ENCODE data around the gene MIER2.

The MIER2 gene

GRCh38 chr19:335486-336066 lies 9.0 kb downstream of the MIER2 start:
- peaks cover 2 to 40% of the 10 kb centered on the region in 2 donors for H3K9me3 ChIP-seq (replicated peaks in 1 of 2; ENCODE audit: control insufficient read depth in 2 of 2, insufficient read depth in 1 of 2, low read depth in 1 of 2, low read length in 2 of 2)
- DNase-seq (ENCODE audit: low spot score), result no peak
- H3K18ac ChIP-seq (ENCODE audit: low read length), result peak overlapping the region; percentile 57
- no peaks in the 10 kb centered on the region for H3K27me3 ChIP-seq (ENCODE audit: control insufficient read depth in 3 of 3, insufficient read depth in 3 of 3, low read depth in 1 of 3, low read length in 3 of 3)
- no peak overlapping the region for H4K91ac ChIP-seq (ENCODE audit: low read depth, low read length, poor library complexity)
- H3K79me1 ChIP-seq (ENCODE audit: low read depth, low read length), result peaks cover 19% of the 10 kb centered on the region
- H2BK12ac ChIP-seq (ENCODE audit: low read length), result no peak overlapping the region
- no peak overlapping the region for H2BK15ac ChIP-seq (ENCODE audit: low read length)
- H4K8ac ChIP-seq (ENCODE audit: low read depth, low read length), result no peak overlapping the region
- H3K23ac ChIP-seq (ENCODE audit: low read depth, low read length, poor library complexity), result peak overlapping the region; percentile 95
- H3K14ac ChIP-seq (ENCODE audit: low read length), result peak overlapping the region; percentile 75
- H3K4ac ChIP-seq (ENCODE audit: low read length), result no peak overlapping the region
- H3K27ac ChIP-seq (replicated peaks; ENCODE audit: low read length), result no peak overlapping the region
- no peak overlapping the region for H3K4me2 ChIP-seq (ENCODE audit: insufficient read depth, low read length, poor library complexity, severe bottlenecking)
- H2AK5ac ChIP-seq (ENCODE audit: low read depth, low read length), result no peak overlapping the region
- H2AFZ ChIP-seq (ENCODE audit: low read length), result no peak overlapping the region
- peak overlapping the region; percentile 72 for H3K9ac ChIP-seq (ENCODE audit: low read depth, low read length, poor library complexity)
- no CpG with 5 or more reads among the region's 21 CpGs for WGBS, 2 donors (ENCODE audit: extremely low coverage in 2 of 2, insufficient read length in 2 of 2, insufficient replicate concordance in 1 of 2)
- H3K4me3 ChIP-seq (ENCODE audit: low read length in 2 of 2), result no peak overlapping the region
- peaks cover 22 to 64% of the 10 kb centered on the region in 2 donors for H3K36me3 ChIP-seq (replicated peaks in 1 of 2; ENCODE audit: control insufficient read depth in 2 of 2, insufficient read depth in 2 of 2, low read length in 2 of 2)
- no peak overlapping the region for H2BK5ac ChIP-seq (ENCODE audit: low read length)
- peak overlapping the region; percentile 81 for H2BK120ac ChIP-seq (ENCODE audit: low read depth, low read length)
- peaks cover 0 to 2% of the 10 kb centered on the region in 2 donors for H3K4me1 ChIP-seq (ENCODE audit: control insufficient read depth in 2 of 2, insufficient read depth in 1 of 2, low read depth in 1 of 2, low read length in 2 of 2)

DNA sequence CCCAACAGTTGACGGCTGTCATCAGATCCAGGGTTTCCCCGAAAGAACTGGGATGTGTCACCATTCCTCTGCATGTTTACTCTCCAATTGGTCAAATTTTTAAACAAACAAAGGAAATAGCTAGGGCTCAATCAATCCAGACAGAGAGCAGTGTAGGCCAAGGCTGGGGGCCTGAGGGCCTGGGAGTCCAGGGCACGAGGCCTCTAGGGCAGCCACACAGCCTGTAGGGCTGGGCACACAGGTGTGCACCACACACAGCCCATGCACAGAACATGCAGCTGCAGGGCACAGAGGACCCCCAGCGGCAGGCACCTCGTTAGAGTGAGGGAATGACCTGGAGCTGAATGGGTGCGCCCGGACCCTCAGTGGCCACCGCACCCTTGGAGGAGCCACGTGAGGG lies 9.5 kb downstream of the MIER2 start:
- H3K36me3 ChIP-seq (replicated peaks in 1 of 2; ENCODE audit: control insufficient read depth in 2 of 2, insufficient read depth in 2 of 2, low read length in 2 of 2), result peaks cover 21 to 62% of the 10 kb centered on the region in 2 donors
- no peak overlapping the region for H3K4ac ChIP-seq (ENCODE audit: low read length)
- H3K4me2 ChIP-seq (ENCODE audit: insufficient read depth, low read length, poor library complexity, severe bottlenecking), result no peak overlapping the region
- peak overlapping the region; percentile 0 for H2BK5ac ChIP-seq (ENCODE audit: low read length)
- no peak overlapping the region for H3K18ac ChIP-seq (ENCODE audit: low read length)
- H3K9me3 ChIP-seq (replicated peaks in 1 of 2; ENCODE audit: control insufficient read depth in 2 of 2, insufficient read depth in 1 of 2, low read depth in 1 of 2, low read length in 2 of 2), result peaks cover 3 to 39% of the 10 kb centered on the region in 2 donors
- H3K79me1 ChIP-seq (ENCODE audit: low read depth, low read length), result peaks cover 18% of the 10 kb centered on the region
- H3K4me1 ChIP-seq (ENCODE audit: control insufficient read depth in 2 of 2, insufficient read depth in 1 of 2, low read depth in 1 of 2, low read length in 2 of 2), result peaks cover 0 to 2% of the 10 kb centered on the region in 2 donors
- WGBS, 2 donors (ENCODE audit: extremely low coverage in 2 of 2, insufficient read length in 2 of 2, insufficient replicate concordance in 1 of 2), result no CpG with 5 or more reads among the region's 9 CpGs
- H2BK15ac ChIP-seq (ENCODE audit: low read length), result no peak overlapping the region
- no peak overlapping the region for H2AK5ac ChIP-seq (ENCODE audit: low read depth, low read length)
- peak overlapping the region; percentile 72 for H3K9ac ChIP-seq (ENCODE audit: low read depth, low read length, poor library complexity)
- H3K4me3 ChIP-seq (ENCODE audit: low read length in 2 of 2), result no peak overlapping the region
- no peak overlapping the region for H4K91ac ChIP-seq (ENCODE audit: low read depth, low read length, poor library complexity)
- no peak overlapping the region for H2BK12ac ChIP-seq (ENCODE audit: low read length)
- DNase-seq (ENCODE audit: low spot score), result no peak
- H3K27ac ChIP-seq (replicated peaks; ENCODE audit: low read length), result no peak overlapping the region
- no peaks in the 10 kb centered on the region for H3K27me3 ChIP-seq (ENCODE audit: control insufficient read depth in 3 of 3, insufficient read depth in 3 of 3, low read depth in 1 of 3, low read length in 3 of 3)
- H3K23ac ChIP-seq (ENCODE audit: low read depth, low read length, poor library complexity), result peak overlapping the region; percentile 89
- H4K8ac ChIP-seq (ENCODE audit: low read depth, low read length), result no peak overlapping the region
- H2BK120ac ChIP-seq (ENCODE audit: low read depth, low read length), result peak overlapping the region; percentile 81
- no peak overlapping the region for H2AFZ ChIP-seq (ENCODE audit: low read length)
- no peak overlapping the region for H3K14ac ChIP-seq (ENCODE audit: low read length)

DNA sequence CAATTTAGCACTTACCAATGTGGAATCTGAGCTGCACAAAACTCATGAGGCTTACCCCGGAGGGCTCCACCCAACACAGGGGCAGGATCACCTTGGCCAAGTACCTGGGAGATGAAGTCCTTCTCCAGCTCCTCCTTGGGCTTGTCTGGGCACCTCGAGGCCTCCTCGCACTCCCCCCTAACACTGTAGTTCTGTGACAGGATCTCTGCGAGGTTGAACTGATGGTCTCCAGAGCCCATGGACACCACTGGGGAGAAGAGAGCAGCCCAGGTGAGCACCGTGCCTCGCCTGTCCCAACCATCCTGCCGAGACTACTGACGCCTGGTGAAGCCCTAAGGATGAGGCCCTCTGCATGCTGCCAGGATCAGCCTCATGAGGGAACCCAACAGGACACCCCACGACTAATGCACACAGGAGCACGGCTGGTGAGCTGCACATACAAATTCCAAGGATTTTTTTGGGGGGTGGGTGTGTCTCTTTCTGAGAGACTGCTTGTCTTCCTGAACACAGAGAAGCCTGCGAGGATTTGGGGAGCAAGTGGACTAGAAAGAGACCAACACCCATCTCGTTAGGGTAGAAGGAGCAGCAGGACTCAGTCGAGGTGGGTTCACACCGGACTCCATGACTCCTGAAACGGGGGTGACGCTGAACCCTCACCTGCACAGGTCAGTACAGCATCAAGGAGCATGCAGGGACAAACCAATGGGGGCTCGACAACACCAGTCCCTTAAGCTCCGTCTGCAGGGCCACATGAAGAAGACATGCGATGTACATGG lies 10.1 kb downstream of the MIER2 start:
- no peak overlapping the region for H2BK15ac ChIP-seq (ENCODE audit: low read length)
- DNase-seq (ENCODE audit: low spot score), result no peak
- no peak overlapping the region for H3K4ac ChIP-seq (ENCODE audit: low read length)
- no peak overlapping the region for H2BK120ac ChIP-seq (ENCODE audit: low read depth, low read length)
- H3K4me1 ChIP-seq (ENCODE audit: control insufficient read depth in 2 of 2, insufficient read depth in 1 of 2, low read depth in 1 of 2, low read length in 2 of 2), result peaks cover 0 to 2% of the 10 kb centered on the region in 2 donors
- H3K27ac ChIP-seq (replicated peaks; ENCODE audit: low read length), result no peak overlapping the region
- H4K8ac ChIP-seq (ENCODE audit: low read depth, low read length), result no peak overlapping the region
- peaks cover 25 to 62% of the 10 kb centered on the region in 2 donors for H3K36me3 ChIP-seq (replicated peaks in 1 of 2; ENCODE audit: control insufficient read depth in 2 of 2, insufficient read depth in 2 of 2, low read length in 2 of 2)
- WGBS, 2 donors (ENCODE audit: extremely low coverage in 2 of 2, insufficient read length in 2 of 2, insufficient replicate concordance in 1 of 2), result no CpG with 5 or more reads among the region's 19 CpGs
- no peak overlapping the region for H3K4me2 ChIP-seq (ENCODE audit: insufficient read depth, low read length, poor library complexity, severe bottlenecking)
- no peak overlapping the region for H3K4me3 ChIP-seq (ENCODE audit: low read length in 2 of 2)
- H3K14ac ChIP-seq (ENCODE audit: low read length), result no peak overlapping the region
- no peak overlapping the region for H2AK5ac ChIP-seq (ENCODE audit: low read depth, low read length)
- H2BK5ac ChIP-seq (ENCODE audit: low read length), result peak overlapping the region; percentile 0
- H3K27me3 ChIP-seq (ENCODE audit: control insufficient read depth in 3 of 3, insufficient read depth in 3 of 3, low read depth in 1 of 3, low read length in 3 of 3), result no peaks in the 10 kb centered on the region
- peaks cover 18% of the 10 kb centered on the region for H3K79me1 ChIP-seq (ENCODE audit: low read depth, low read length)
- H2AFZ ChIP-seq (ENCODE audit: low read length), result no peak overlapping the region
- no peak overlapping the region for H3K23ac ChIP-seq (ENCODE audit: low read depth, low read length, poor library complexity)
- H3K9ac ChIP-seq (ENCODE audit: low read depth, low read length, poor library complexity), result no peak overlapping the region
- no peak overlapping the region for H4K91ac ChIP-seq (ENCODE audit: low read depth, low read length, poor library complexity)
- no peak overlapping the region for H2BK12ac ChIP-seq (ENCODE audit: low read length)
- peaks cover 6 to 42% of the 10 kb centered on the region in 2 donors for H3K9me3 ChIP-seq (replicated peaks in 1 of 2; ENCODE audit: control insufficient read depth in 2 of 2, insufficient read depth in 1 of 2, low read depth in 1 of 2, low read length in 2 of 2)
- no peak overlapping the region for H3K18ac ChIP-seq (ENCODE audit: low read length)

DNA sequence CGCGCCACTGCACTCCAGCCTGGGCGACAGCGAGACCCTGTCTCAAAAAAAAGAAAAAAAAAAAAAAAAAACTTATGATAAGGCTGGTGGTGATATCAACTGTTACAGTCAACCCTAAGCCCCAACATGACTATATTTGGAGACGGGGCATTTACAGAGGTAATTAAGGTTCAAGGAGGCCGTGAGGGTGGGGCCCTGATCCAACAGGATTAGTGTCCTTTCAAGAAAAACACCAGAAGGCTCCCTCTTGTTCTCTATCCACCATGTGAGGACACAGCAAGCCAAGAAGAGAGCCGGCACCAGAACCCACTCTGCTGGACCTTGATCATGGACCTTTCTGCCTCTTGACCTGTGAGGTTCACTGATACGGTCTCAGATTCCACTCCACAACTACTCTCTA lies 14.1 kb downstream of the MIER2 start:
- H3K27me3 ChIP-seq (ENCODE audit: control insufficient read depth in 3 of 3, insufficient read depth in 3 of 3, low read depth in 1 of 3, low read length in 3 of 3), result no peaks in the 10 kb centered on the region
- peaks cover 26 to 48% of the 10 kb centered on the region in 2 donors for H3K9me3 ChIP-seq (replicated peaks in 1 of 2; ENCODE audit: control insufficient read depth in 2 of 2, insufficient read depth in 1 of 2, low read depth in 1 of 2, low read length in 2 of 2)
- H3K18ac ChIP-seq (ENCODE audit: low read length), result no peak overlapping the region
- H2BK12ac ChIP-seq (ENCODE audit: low read length), result no peak overlapping the region
- H2AK5ac ChIP-seq (ENCODE audit: low read depth, low read length), result no peak overlapping the region
- no peak overlapping the region for H3K4ac ChIP-seq (ENCODE audit: low read length)
- WGBS, 2 donors (ENCODE audit: extremely low coverage in 2 of 2, insufficient read length in 2 of 2, insufficient replicate concordance in 1 of 2), result no CpG with 5 or more reads among the region's 8 CpGs
- H3K4me3 ChIP-seq (ENCODE audit: low read length in 2 of 2), result no peak overlapping the region
- H4K91ac ChIP-seq (ENCODE audit: low read depth, low read length, poor library complexity), result no peak overlapping the region
- DNase-seq (ENCODE audit: low spot score), result no peak
- H4K8ac ChIP-seq (ENCODE audit: low read depth, low read length), result no peak overlapping the region
- no peak overlapping the region for H3K14ac ChIP-seq (ENCODE audit: low read length)
- H3K23ac ChIP-seq (ENCODE audit: low read depth, low read length, poor library complexity), result no peak overlapping the region
- H2BK15ac ChIP-seq (ENCODE audit: low read length), result no peak overlapping the region
- no peak overlapping the region for H3K9ac ChIP-seq (ENCODE audit: low read depth, low read length, poor library complexity)
- H3K27ac ChIP-seq (replicated peaks; ENCODE audit: low read length), result no peak overlapping the region
- H2BK5ac ChIP-seq (ENCODE audit: low read length), result no peak overlapping the region
- no peak overlapping the region for H2BK120ac ChIP-seq (ENCODE audit: low read depth, low read length)
- no peak overlapping the region for H2AFZ ChIP-seq (ENCODE audit: low read length)
- peaks cover 60 to 80% of the 10 kb centered on the region in 2 donors for H3K36me3 ChIP-seq (replicated peaks in 1 of 2; ENCODE audit: control insufficient read depth in 2 of 2, insufficient read depth in 2 of 2, low read length in 2 of 2)
- peaks cover 8% of the 10 kb centered on the region for H3K79me1 ChIP-seq (ENCODE audit: low read depth, low read length)
- H3K4me1 ChIP-seq (ENCODE audit: control insufficient read depth in 2 of 2, insufficient read depth in 1 of 2, low read depth in 1 of 2, low read length in 2 of 2), result no peaks in the 10 kb centered on the region
- no peak overlapping the region for H3K4me2 ChIP-seq (ENCODE audit: insufficient read depth, low read length, poor library complexity, severe bottlenecking)
